ENCODE data around the gene ZNF398. TPM values are rescaled to one million over a fixed set of nuclear protein-coding genes. Genes with fewer than 3 reads are reported as not detected.

ZNF398 gene
- total and polyA plus RNA-seq, 10 of the 15 experiments (the other 5 are each of a cell fraction or from before 2014, with no cell fraction given): 2.3 to 15.3 (median 10.0) TPM

DNA sequence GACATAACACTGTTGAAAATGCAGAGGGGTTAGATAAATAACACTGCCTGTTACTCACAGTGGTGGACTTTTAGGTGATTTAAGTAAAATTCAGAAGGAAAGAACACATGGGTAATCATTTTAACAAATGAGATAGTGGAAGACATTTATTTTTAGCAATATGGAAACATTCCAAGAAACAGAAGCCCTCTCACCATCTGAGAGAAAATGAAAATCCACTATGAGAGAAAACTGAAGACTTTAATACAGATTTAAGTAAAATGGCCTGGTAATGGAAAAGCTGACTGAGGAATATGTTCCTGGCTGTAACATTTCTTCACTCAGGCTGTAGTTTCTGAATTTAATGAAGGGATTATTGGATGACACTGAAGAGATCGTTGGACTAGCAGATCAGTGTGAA, 44.6 kb upstream of the ZNF398 start:
- CTCF ChIA-PET: no interaction called here
- no peak for ATAC-seq
- POLR2A ChIA-PET: no interaction called here
- no peak for FAIRE-seq
- no peak for DNase-seq (ENCODE audit: low read depth, low spot score)
- Histone ChIP-seq H4K20me1 (ENCODE audit: control insufficient read depth, insufficient read depth) (no peaks in the 10 kb centered on the region), H2AFZ (ENCODE audit: control insufficient read depth, low read depth, low read length) (no peak overlapping the region), H3K4me3 (no peak overlapping the region), H3K79me2 (ENCODE audit: control insufficient read depth, insufficient read depth, low read length) (no peaks in the 10 kb centered on the region), H3K9ac (ENCODE audit: control insufficient read depth, insufficient read depth, low read length) (no peak overlapping the region), H3K36me3 (ENCODE audit: control insufficient read depth in 2 of 2, insufficient read depth in 2 of 2, low read length in 1 of 2) (no peaks in the 10 kb centered on the region), H3K27ac (ENCODE audit: control insufficient read depth, insufficient read depth) (no peak overlapping the region), H3K27me3 (replicated peaks in 1 of 2; ENCODE audit: control insufficient read depth in 2 of 2, insufficient read depth in 2 of 2, low read length in 1 of 2) (no peaks in the 10 kb centered on the region), H3K9me3 (replicated peaks; ENCODE audit: control insufficient read depth, insufficient read depth, low read length) (no peaks in the 10 kb centered on the region), H3K4me1 (ENCODE audit: control insufficient read depth, insufficient read depth, low read length) (no peaks in the 10 kb centered on the region), H3K4me2 (ENCODE audit: control insufficient read depth, insufficient read depth) (no peak overlapping the region)
- RAD21 ChIA-PET (ENCODE audit: unreplicated experiment): no interaction called here
- 14% methylated on average over 1 of the region's 1 CpG for WGBS (ENCODE audit: insufficient coverage, insufficient replicate concordance, low lambda C conversion rate, missing lambda C conversion rate)
- intact Hi-C loops (cut with micrococcal nuclease; ENCODE audit: unreplicated experiment) (no loop called here), in situ Hi-C loops (cut with MboI) (no loop called here)
- no TSS peak for BruUV-seq (replicated peaks)
- SMC1A ChIA-PET (ENCODE audit: uncharacterized antibody, unreplicated experiment): no interaction called here
- no peak for TF ChIP-seq ZNF622 (IDR thresholded peaks at IDR 0.05)
- TF ChIP-seq PKNOX1 (IDR thresholded peaks at IDR 0.05): no peak
- TF ChIP-seq SMAD1 (IDR thresholded peaks at IDR 0.05; ENCODE audit: low read depth, partially characterized antibody): no peak
- no peak for TF ChIP-seq DPF2 (IDR thresholded peaks at IDR 0.05)
- TF ChIP-seq NR2F1 (conservative IDR thresholded peaks at IDR 0.05): no peak
- TF ChIP-seq SUPT20H (IDR thresholded peaks at IDR 0.05; ENCODE audit: borderline replicate concordance, control insufficient read depth, low read depth, low read length): no peak
- TF ChIP-seq STAT1 (conservative IDR thresholded peaks at IDR 0.05): no peak
- TF ChIP-seq NR2C1 (IDR thresholded peaks at IDR 0.05): no peak
- no peak for TF ChIP-seq RAD21 (IDR thresholded peaks at IDR 0.05; ENCODE audit: insufficient read depth, low read depth, low read length)
- TF ChIP-seq CUX1 (IDR thresholded peaks at IDR 0.05; ENCODE audit: insufficient replicate concordance, low read depth, low read length): no peak
- no peak for TF ChIP-seq NFXL1 (IDR thresholded peaks at IDR 0.05; ENCODE audit: borderline replicate concordance)
- TF ChIP-seq BHLHE40 (IDR thresholded peaks at IDR 0.05; ENCODE audit: borderline replicate concordance in 1 of 2, low read depth in 2 of 2, low read length in 1 of 2): no peak
- no peak for TF ChIP-seq BMI1 (IDR thresholded peaks at IDR 0.05; ENCODE audit: borderline replicate concordance)
- TF ChIP-seq EED (IDR thresholded peaks at IDR 0.05; ENCODE audit: low read depth): no peak
- TF ChIP-seq JUND (IDR thresholded peaks at IDR 0.05; ENCODE audit: low read depth, low read length): no peak
- TF ChIP-seq SP1 (IDR thresholded peaks at IDR 0.05; ENCODE audit: low read depth, low read length): no peak
- TF ChIP-seq BCL11A (IDR thresholded peaks at IDR 0.05; ENCODE audit: low read depth, low read length): no peak
- no peak for TF ChIP-seq HDAC6 (IDR thresholded peaks at IDR 0.05; ENCODE audit: unreplicated experiment)
- TF ChIP-seq, protein P1, sequence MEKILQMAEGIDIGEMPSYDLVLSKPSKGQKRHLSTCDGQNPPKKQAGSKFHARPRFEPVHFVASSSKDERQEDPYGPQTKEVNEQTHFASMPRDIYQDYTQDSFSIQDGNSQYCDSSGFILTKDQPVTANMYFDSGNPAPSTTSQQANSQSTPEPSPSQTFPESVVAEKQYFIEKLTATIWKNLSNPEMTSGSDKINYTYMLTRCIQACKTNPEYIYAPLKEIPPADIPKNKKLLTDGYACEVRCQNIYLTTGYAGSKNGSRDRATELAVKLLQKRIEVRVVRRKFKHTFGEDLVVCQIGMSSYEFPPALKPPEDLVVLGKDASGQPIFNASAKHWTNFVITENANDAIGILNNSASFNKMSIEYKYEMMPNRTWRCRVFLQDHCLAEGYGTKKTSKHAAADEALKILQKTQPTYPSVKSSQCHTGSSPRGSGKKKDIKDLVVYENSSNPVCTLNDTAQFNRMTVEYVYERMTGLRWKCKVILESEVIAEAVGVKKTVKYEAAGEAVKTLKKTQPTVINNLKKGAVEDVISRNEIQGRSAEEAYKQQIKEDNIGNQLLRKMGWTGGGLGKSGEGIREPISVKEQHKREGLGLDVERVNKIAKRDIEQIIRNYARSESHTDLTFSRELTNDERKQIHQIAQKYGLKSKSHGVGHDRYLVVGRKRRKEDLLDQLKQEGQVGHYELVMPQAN (conservative IDR thresholded peaks at IDR 0.05): no peak
